Neural progenitor cell (in vitro differentiated cells): ENCODE data around the gene PUS10. TPM values are rescaled to one million over a fixed set of nuclear protein-coding genes. Genes with fewer than 3 reads are reported as not detected.

Source experiments
- DNase-seq: peaks from one replicate; pipeline ENCODE4 v3.0.0-alpha.2; 2016; ENCODE audit warnings: low spot score
- H2AFZ ChIP-seq: fragments of 200-600 bp; sonication (generic); replicated peaks from 2 replicates; pipeline ENCODE4 v1.6.1; 2016; ENCODE audit warnings: antibody characterized with exemption
- H3F3A ChIP-seq: fragments of 200-600 bp; sonication (generic); 2 replicates; pipeline ENCODE4 v1.6.1; 2016; ENCODE audit warnings: antibody characterized with exemption, low read depth
- H3K27ac ChIP-seq: fragments of 200-600 bp; sonication (generic); 2 replicates; pipeline ENCODE4 v1.5.1; 2016; ENCODE audit warnings: mild to moderate bottlenecking
- H3K27me3 ChIP-seq: fragments of 200-600 bp; sonication (generic); 2 replicates; pipeline ENCODE4 v1.6.1; 2016; ENCODE audit warnings: mild to moderate bottlenecking, moderate library complexity
- H3K36me3 ChIP-seq: fragments of 200-600 bp; sonication (generic); 2 replicates; pipeline ENCODE4 v1.5.1; 2016
- H3K4me1 ChIP-seq: fragments of 200-600 bp; sonication (generic); 2 replicates; pipeline ENCODE4 v1.6.1; 2016; ENCODE audit warnings: mixed run types
- H3K4me2 ChIP-seq: fragments of 200-600 bp; sonication (generic); 2 replicates; pipeline ENCODE4 v1.6.1; 2016
- H3K4me3 ChIP-seq: fragments of 200-600 bp; sonication (generic); 2 replicates; pipeline ENCODE4 v1.5.1; 2016
- H3K79me2 ChIP-seq: fragments of 200-600 bp; sonication (generic); 2 replicates; pipeline ENCODE4 v1.6.1; 2016; ENCODE audit warnings: low read depth
- H3K9ac ChIP-seq: fragments of 200-600 bp; sonication (generic); 2 replicates; pipeline ENCODE4 v1.6.1; 2016
- H3K9me3 ChIP-seq: fragments of 200-600 bp; sonication (generic); 2 replicates; pipeline ENCODE4 v1.5.1; 2016; ENCODE audit warnings: low read depth
- H4K20me1 ChIP-seq: fragments of 200-600 bp; sonication (generic); 2 replicates; pipeline ENCODE4 v1.6.1; 2016; ENCODE audit warnings: low read depth
- H3K27ac Mint-ChIP-seq: 3 replicates; pipeline ENCODE4 v1.8.0; 2021; ENCODE audit warnings: mixed read lengths
- H3K27me3 Mint-ChIP-seq: 2 replicates; pipeline ENCODE4 v1.8.0; 2022; ENCODE audit warnings: low read depth, mild to moderate bottlenecking, inconsistent platforms, moderate library complexity, mixed read lengths; ENCODE audit not compliant: insufficient read depth
- H3K36me3 Mint-ChIP-seq: 3 replicates; pipeline ENCODE4 v1.8.0; 2021; ENCODE audit warnings: mixed read lengths
- H3K4me1 Mint-ChIP-seq: 3 replicates; pipeline ENCODE4 v1.8.0; 2021; ENCODE audit warnings: mixed read lengths
- H3K4me3 Mint-ChIP-seq: 3 replicates; pipeline ENCODE4 v1.8.0; 2021; ENCODE audit warnings: mild to moderate bottlenecking, moderate library complexity, mixed read lengths
- H3K9me3 Mint-ChIP-seq: 3 replicates; pipeline ENCODE4 v1.8.0; 2020; ENCODE audit warnings: mixed read lengths
- CTCF ChIP-seq: fragments of 200-600 bp; sonication (generic); IDR thresholded peaks from 2 replicates; pipeline ENCODE4 v1.5.1; 2017; ENCODE audit warnings: antibody characterized with exemption, mild to moderate bottlenecking
- EZH2 ChIP-seq: fragments of 200-600 bp; sonication (generic); IDR thresholded peaks from 2 replicates; pipeline ENCODE4 v1.6.1; 2017; ENCODE audit warnings: antibody characterized with exemption, mild to moderate bottlenecking, moderate library complexity
- EZH2phosphoT487 ChIP-seq: fragments of 200-600 bp; sonication (generic); IDR thresholded peaks from 2 replicates; pipeline ENCODE4 v1.6.1; 2017; ENCODE audit warnings: antibody characterized with exemption
- total RNA-seq: library from RNA; depleted of rRNA; stranded (reverse); fragments of >200 nt; gene quantifications from 2 replicates; pipeline ENCODE4 v1.2.3, GENCODE V29; 2015; ENCODE audit warnings: low replicate concordance

PUS10 gene
- total RNA-seq, 1 donor from 2014 or later, result 11.3 TPM

- no peaks in the 10 kb centered on the region for H3K27me3 Mint-ChIP-seq
Observed at GRCh38 chr2:61029533-61029932, 11.5 kb upstream of the PUS10 start.

GRCh38 chr2:61023670-61024069 lies 5.6 kb upstream of the PUS10 start:
- Histone ChIP-seq H2AFZ (no peak overlapping the region), H3K4me3 (no peak overlapping the region), H3K9me3 (no peaks in the 10 kb centered on the region), H3K4me2 (no peak overlapping the region), H3K27me3 (no peaks in the 10 kb centered on the region), H3K79me2 (peaks cover 99% of the 10 kb centered on the region), H4K20me1 (no peaks in the 10 kb centered on the region), H3F3A (peaks cover 1% of the 10 kb centered on the region), H3K27ac (no peak overlapping the region), H3K36me3 (peaks cover 7% of the 10 kb centered on the region), H3K9ac (no peak overlapping the region), H3K4me1 (peaks cover 10% of the 10 kb centered on the region)
- peaks cover 9% of the 10 kb centered on the region for H3K9me3 Mint-ChIP-seq
- peaks cover 41% of the 10 kb centered on the region for H3K36me3 Mint-ChIP-seq
- DNase-seq, result no peak
- no peak overlapping the region for H3K4me3 Mint-ChIP-seq
- no peaks in the 10 kb centered on the region for H3K27me3 Mint-ChIP-seq
- H3K27ac Mint-ChIP-seq, result no peak overlapping the region
- peaks cover 11% of the 10 kb centered on the region for H3K4me1 Mint-ChIP-seq
- no peak for TF ChIP-seq EZH2

More at GRCh38 chr2:61029533-61029932, 11.5 kb upstream of the PUS10 start:
- Histone ChIP-seq H3K27ac (no peak overlapping the region), H3K4me2 (no peak overlapping the region), H3K79me2 (peaks cover 51% of the 10 kb centered on the region), H3K4me3 (no peak overlapping the region), H3K27me3 (no peaks in the 10 kb centered on the region), H3F3A (no peaks in the 10 kb centered on the region), H4K20me1 (no peaks in the 10 kb centered on the region), H2AFZ (no peak overlapping the region), H3K9me3 (peaks cover under 1% of the 10 kb centered on the region), H3K4me1 (no peaks in the 10 kb centered on the region), H3K9ac (no peak overlapping the region), H3K36me3 (peaks cover 22% of the 10 kb centered on the region)
- peaks cover 41% of the 10 kb centered on the region for H3K36me3 Mint-ChIP-seq
- no peak overlapping the region for H3K27ac Mint-ChIP-seq
- no peak for DNase-seq
- H3K9me3 Mint-ChIP-seq, result peaks cover 3% of the 10 kb centered on the region
- H3K4me1 Mint-ChIP-seq, result no peaks in the 10 kb centered on the region
- H3K4me3 Mint-ChIP-seq, result no peak overlapping the region
- TF ChIP-seq EZH2 (no peak), EZH2phosphoT487 (no peak), CTCF (no peak)

GRCh38 chr2:61021228-61021660 lies 3.2 kb upstream of the PUS10 start:
- Histone ChIP-seq H3K9ac (no peak overlapping the region), H3K79me2 (peaks cover 92% of the 10 kb centered on the region), H3K4me1 (peaks cover 11% of the 10 kb centered on the region), H3K36me3 (peaks cover 7% of the 10 kb centered on the region), H2AFZ (no peak overlapping the region), H3F3A (peaks cover 22% of the 10 kb centered on the region), H3K4me3 (no peak overlapping the region), H4K20me1 (no peaks in the 10 kb centered on the region), H3K27me3 (no peaks in the 10 kb centered on the region), H3K27ac (no peak overlapping the region), H3K9me3 (no peaks in the 10 kb centered on the region), H3K4me2 (no peak overlapping the region)
- no peak for DNase-seq
- Mint-ChIP-seq H3K27me3 (peaks cover 3% of the 10 kb centered on the region), H3K27ac (no peak overlapping the region), H3K4me3 (no peak overlapping the region), H3K36me3 (peaks cover 28% of the 10 kb centered on the region), H3K4me1 (peaks cover 16% of the 10 kb centered on the region), H3K9me3 (peaks cover 9% of the 10 kb centered on the region)
- TF ChIP-seq EZH2 (no peak), EZH2phosphoT487 (no peak), CTCF (no peak)

GRCh38 chr2:61018798-61019197 lies 743 bp upstream of the PUS10 start:
- H3K27ac Mint-ChIP-seq, result peak overlapping the region; percentile 69
- Histone ChIP-seq H3K79me2 (peaks cover 77% of the 10 kb centered on the region), H3K4me1 (peaks cover 14% of the 10 kb centered on the region), H3K4me2 (peak overlapping the region; percentile 84), H3K4me3 (peak overlapping the region; percentile 71), H3K9ac (peak overlapping the region; percentile 44), H3K36me3 (peaks cover 7% of the 10 kb centered on the region), H4K20me1 (no peaks in the 10 kb centered on the region), H3K27me3 (no peaks in the 10 kb centered on the region), H2AFZ (no peak overlapping the region), H3F3A (peaks cover 22% of the 10 kb centered on the region), H3K27ac (peak overlapping the region; percentile 86), H3K9me3 (no peaks in the 10 kb centered on the region)
- peaks cover 9% of the 10 kb centered on the region for H3K9me3 Mint-ChIP-seq
- DNase-seq, result no peak
- peaks cover 3% of the 10 kb centered on the region for H3K27me3 Mint-ChIP-seq
- peaks cover 22% of the 10 kb centered on the region for H3K4me1 Mint-ChIP-seq
- peak overlapping the region; percentile 100 for H3K4me3 Mint-ChIP-seq
- H3K36me3 Mint-ChIP-seq, result peaks cover 23% of the 10 kb centered on the region
- no peak for TF ChIP-seq CTCF
- no peak for TF ChIP-seq EZH2phosphoT487
- no peak for TF ChIP-seq EZH2
